ENCODE results near the gene PDE4D. TPM values are rescaled to one million over a fixed set of nuclear protein-coding genes. Genes with fewer than 3 reads are reported as not detected.

PDE4D gene
- total RNA-seq, 1 experiment from 2014 or later, result 2.1 TPM

- Histone ChIP-seq H3K23ac (ENCODE audit: insufficient read length, low read depth, low read length) (no peak overlapping the region), H3K56ac (ENCODE audit: insufficient read length, low read depth, low read length) (no peak overlapping the region), H3K18ac (ENCODE audit: insufficient read length, low read depth, low read length) (no peak overlapping the region), H4K5ac (ENCODE audit: insufficient read length, low read depth, low read length) (no peak overlapping the region), H2AFZ (ENCODE audit: low read length) (no peak overlapping the region), H3T11ph (ENCODE audit: low read length) (no peak overlapping the region), H3K23me2 (ENCODE audit: insufficient read length, low read depth, low read length, poor library complexity, severe bottlenecking) (no peaks in the 10 kb centered on the region), H3K27ac (ENCODE audit: insufficient read length, low read depth, low read length) (no peak overlapping the region), H4K91ac (ENCODE audit: insufficient read length, low read depth, low read length) (no peak overlapping the region), H3K14ac (ENCODE audit: insufficient read depth, low read length) (no peak overlapping the region), H3K27me3 (ENCODE audit: insufficient read depth, low read length) (no peaks in the 10 kb centered on the region), H3K79me2 (ENCODE audit: insufficient read depth, low read length) (no peaks in the 10 kb centered on the region), H2BK5ac (ENCODE audit: insufficient read length, low read length) (no peak overlapping the region), H3K4me1 (ENCODE audit: insufficient read depth, low read length) (peaks cover 3% of the 10 kb centered on the region; the same call in 1 of the 2 replicates), H2AK5ac (ENCODE audit: insufficient read length, low read length) (no peak overlapping the region), H2BK20ac (ENCODE audit: low read depth, low read length, poor library complexity, severe bottlenecking) (no peak overlapping the region), H4K20me1 (ENCODE audit: control insufficient read depth, insufficient read depth, insufficient read length) (no peaks in the 10 kb centered on the region), H3K4me2 (ENCODE audit: insufficient read depth, insufficient read length, low read length) (no peak overlapping the region), H3K9me3 (ENCODE audit: control insufficient read depth, low read depth, low read length) (no peaks in the 10 kb centered on the region), H3K79me1 (ENCODE audit: insufficient read depth, low read depth, low read length, poor library complexity, severe bottlenecking) (no peaks in the 10 kb centered on the region), H4K8ac (replicated peaks; ENCODE audit: insufficient read length, low read depth, low read length) (no peak overlapping the region), H3K4ac (ENCODE audit: low read depth, low read length) (no peak overlapping the region), H2BK12ac (ENCODE audit: insufficient read length, low read depth, low read length) (no peak overlapping the region), H2BK120ac (ENCODE audit: low read depth, low read length, poor library complexity, severe bottlenecking) (no peak overlapping the region), H3K9ac (ENCODE audit: extremely low read depth, insufficient read length, low read length) (no peak overlapping the region), H2BK15ac (ENCODE audit: low read depth, low read length) (no peak overlapping the region)
- DNase-seq, result no peak
- no peaks in the 10 kb centered on the region; the same call in 1 of the 2 replicates for H3K27me3 Mint-ChIP-seq (ENCODE audit: low read depth)
- no peak overlapping the region for H3K4me3 Mint-ChIP-seq
- peaks cover 24 to 29% of the 10 kb centered on the region in 2 experiments for H3K4me1 Mint-ChIP-seq
- H3K27ac Mint-ChIP-seq, result no peak overlapping the region
- no peaks in the 10 kb centered on the region for H3K9me3 Mint-ChIP-seq
- no peaks in the 10 kb centered on the region for H3K36me3 Mint-ChIP-seq (ENCODE audit: insufficient read depth in 1 of 3, low read depth in 3 of 3)
- no peak for TF ChIP-seq CTCF (conservative IDR thresholded peaks at IDR 0.05)
- WGBS (ENCODE audit: extremely low coverage, insufficient read length, low lambda C conversion rate), result no CpG with 5 or more reads among the region's 6 CpGs
These were observed 708.8 kb downstream of the PDE4D start for GRCh38 chr5:59184769-59185168.
